Urinary bladder (tissue), 4 donors: ENCODE data around the gene SLC38A10. TPM values are rescaled to one million over a fixed set of nuclear protein-coding genes. Genes with fewer than 3 reads are reported as not detected.

ENCODE experiments used
- DNase-seq: peaks from one replicate; pipeline ENCODE4 v3.0.0-alpha.2; 2015; ENCODE audit errors: extremely low spot score
- H3K27ac ChIP-seq: one replicate; pipeline ENCODE4 v1.5.1; 2013; ENCODE audit warnings: low read depth, mild to moderate bottlenecking, moderate library complexity
- H3K36me3 ChIP-seq: one replicate; pipeline ENCODE4 v1.6.1; 2013; ENCODE audit warnings: mild to moderate bottlenecking, moderate library complexity; ENCODE audit not compliant: insufficient read depth
- H3K4me1 ChIP-seq: one replicate; pipeline ENCODE4 v1.6.1; 2013; ENCODE audit warnings: mild to moderate bottlenecking, moderate library complexity; ENCODE audit not compliant: insufficient read depth
- H3K4me3 ChIP-seq: one replicate; pipeline ENCODE4 v1.5.1; 2013; ENCODE audit warnings: low read depth, low read length
- WGBS: extraction: QIAGEN DNeasy Blood & Tissue Kit; methylation state at CpG from one replicate; pipeline ENCODE4 v1.1.7; 2013; 5-methylcytosine and 5-hydroxymethylcytosine counted together
- polyA plus RNA-seq: library from polyadenylated mRNA; stranded (reverse); fragments of 200-250 nt; gene quantifications from one replicate; pipeline ENCODE4 v1.2.3, GENCODE V29; 2013
- total RNA-seq: library from RNA; depleted of rRNA; stranded (reverse); fragments of >200 nt; gene quantifications from one replicate; pipeline ENCODE4 v1.2.3, GENCODE V29; 2014
- donor health status: healthy with polysubstance abuse.
- donor health status: healthy.

Gene SLC38A10
- total RNA-seq = 28.5 TPM
- polyA plus RNA-seq = 82.3 TPM

DNA sequence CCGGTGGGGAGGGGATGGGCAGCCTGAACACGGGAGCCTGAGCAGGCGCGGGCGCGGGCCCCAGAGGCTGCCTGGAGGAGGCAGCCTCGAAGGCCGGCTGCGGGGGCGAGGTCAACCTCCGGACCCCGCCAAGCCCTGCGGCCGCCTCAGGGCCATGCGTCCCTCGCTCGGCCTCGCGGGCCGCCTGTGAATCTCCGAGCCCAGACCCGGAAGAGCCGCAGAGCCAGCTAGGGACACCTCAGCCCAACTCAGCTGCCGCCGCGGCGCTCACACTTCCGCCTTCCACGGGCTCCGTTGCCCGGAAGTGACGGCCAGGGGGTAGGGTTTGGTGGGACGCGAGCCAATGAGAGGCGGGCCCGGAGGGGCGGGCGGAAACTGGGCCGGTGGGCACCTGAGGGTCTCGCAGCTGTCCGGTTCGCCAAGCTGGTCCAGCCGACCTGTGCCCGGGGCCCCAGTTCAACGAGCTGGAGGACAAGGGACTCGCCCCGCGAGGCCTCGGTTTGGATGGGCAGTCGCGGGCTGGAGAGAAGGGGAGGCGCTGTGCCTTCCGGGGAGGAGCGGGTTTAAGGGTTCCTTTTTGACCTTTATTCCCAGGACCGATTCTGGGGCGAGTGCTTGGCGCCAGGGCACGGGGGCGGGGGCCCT lies at the start of gene SLC38A10:
Gene SLC38A10, minus strand, starts transcription at position 277 of the 645 bp plus-strand sequence. CDS start 386 bp downstream, outside the sequence.
- no peaks in the 10 kb centered on the region for H3K4me1 ChIP-seq
- peak within 1 kb of the TSS; percentile 94 for H3K27ac ChIP-seq
- WGBS = under 1% methylated on average over 59 of the region's 59 CpGs
- H3K4me3 ChIP-seq = peak within 1 kb of the TSS; percentile 84
- H3K36me3 ChIP-seq = no peaks in the 10 kb centered on the region
- peak; percentile 83 for DNase-seq

DNA sequence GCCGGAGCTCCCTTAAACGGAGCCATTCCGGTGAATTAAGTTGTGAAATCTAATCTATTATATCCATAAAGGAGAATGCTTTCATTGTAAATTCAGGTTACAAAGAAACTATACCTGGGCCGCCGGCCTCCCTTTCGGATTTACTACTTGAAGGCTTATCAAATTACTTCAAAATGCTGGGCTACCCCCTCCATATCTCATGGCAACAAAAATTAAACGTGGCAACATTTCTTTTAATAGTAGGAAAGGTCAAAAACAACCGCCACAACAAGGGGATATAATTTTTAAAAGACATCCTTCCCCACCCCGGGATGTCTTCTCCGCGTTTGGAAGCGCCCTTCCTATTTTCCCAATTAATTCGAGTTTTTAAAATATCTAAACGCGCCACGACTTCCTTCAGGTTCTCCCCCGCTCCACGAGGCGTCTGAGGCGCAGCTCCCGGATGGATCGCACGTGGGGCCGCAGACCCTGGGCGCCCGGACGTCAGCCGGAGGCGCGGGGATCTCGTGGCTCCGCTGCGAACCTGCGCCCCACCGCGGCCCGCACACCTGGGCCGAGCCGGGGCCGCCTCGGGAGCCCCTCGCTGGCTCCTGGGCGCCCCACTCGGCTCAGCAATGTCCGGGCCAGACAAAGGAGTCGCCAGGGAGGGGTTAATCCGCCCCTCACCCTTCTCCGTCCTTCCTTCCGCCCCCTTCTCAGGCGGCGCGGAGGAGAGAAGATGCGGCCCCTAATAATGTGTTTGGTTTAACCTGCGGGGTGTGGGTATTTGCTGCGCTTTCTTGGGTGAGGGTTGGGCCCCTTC lies 47.4 kb upstream of the SLC38A10 start:
- WGBS = 7% methylated on average over 53 of the region's 55 CpGs
- no peak for DNase-seq
- H3K4me1 ChIP-seq = peaks cover 3% of the 10 kb centered on the region

DNA sequence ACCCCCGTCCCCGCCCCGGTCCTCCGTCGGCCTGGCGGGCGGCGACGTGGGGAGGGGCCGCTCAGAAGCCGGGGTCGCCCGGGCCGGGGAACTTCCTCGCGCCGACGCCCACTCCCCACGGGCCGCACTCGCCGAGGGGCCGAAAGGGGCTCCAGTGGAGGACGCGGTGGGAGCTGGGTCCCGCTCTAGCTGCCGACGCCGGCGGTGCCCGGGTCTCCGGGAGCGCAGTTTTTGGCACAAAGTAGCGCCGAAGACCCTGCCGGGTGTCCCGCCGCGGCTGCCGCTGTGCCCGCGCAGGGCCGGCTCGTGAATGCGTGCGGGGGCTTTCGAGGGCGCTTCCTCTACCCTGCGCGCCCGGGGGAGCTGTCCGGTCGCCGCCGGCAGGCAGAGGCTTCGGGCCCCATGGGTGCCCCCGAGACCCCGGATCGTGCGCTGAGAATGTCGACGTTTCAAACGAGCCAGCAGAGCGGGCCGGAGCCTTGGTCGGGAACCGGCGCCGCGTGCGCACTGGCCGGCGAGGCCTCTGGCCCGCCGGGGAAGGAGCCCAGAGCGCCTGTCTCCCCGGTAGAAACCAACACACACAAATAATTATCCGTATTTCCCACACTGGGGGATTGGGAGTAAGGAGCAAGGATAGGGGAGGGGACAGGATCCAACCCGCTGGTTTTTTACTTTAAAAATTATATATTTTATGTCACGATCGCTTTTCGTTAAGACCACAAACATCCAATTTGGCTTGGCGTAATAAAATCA lies 46.6 kb upstream of the SLC38A10 start:
- peaks cover 3% of the 10 kb centered on the region for H3K4me1 ChIP-seq
- no peaks in the 10 kb centered on the region for H3K36me3 ChIP-seq
- WGBS = 10% methylated on average over 83 of the region's 83 CpGs
- peak overlapping the region; percentile 43 for H3K4me3 ChIP-seq
- no peak for DNase-seq
- H3K27ac ChIP-seq = peak overlapping the region; percentile 95

More for the DNA sequence above, 47.4 kb upstream of the SLC38A10 start:
- peak overlapping the region; percentile 83 for H3K4me3 ChIP-seq
- H3K36me3 ChIP-seq = no peaks in the 10 kb centered on the region
- peak overlapping the region; percentile 95 for H3K27ac ChIP-seq

GRCh38 chr17:81340607-81341515 lies 45.8 kb upstream of the SLC38A10 start:
- DNase-seq = no peak
- H3K27ac ChIP-seq = peak overlapping the region; percentile 95

GRCh38 chr17:81339534-81340296 lies 44.6 kb upstream of the SLC38A10 start:
- peaks cover 3% of the 10 kb centered on the region for H3K4me1 ChIP-seq
- H3K27ac ChIP-seq = no peak overlapping the region
- no peak for DNase-seq
- 66% methylated on average over 11 of the region's 11 CpGs for WGBS
- H3K36me3 ChIP-seq = no peaks in the 10 kb centered on the region
- no peak overlapping the region for H3K4me3 ChIP-seq

More at GRCh38 chr17:81340607-81341515, 45.8 kb upstream of the SLC38A10 start:
- peaks cover 3% of the 10 kb centered on the region for H3K4me1 ChIP-seq
- H3K4me3 ChIP-seq = peak overlapping the region; percentile 43
- WGBS = 16% methylated on average over 60 of the region's 60 CpGs
- H3K36me3 ChIP-seq = no peaks in the 10 kb centered on the region

DNA sequence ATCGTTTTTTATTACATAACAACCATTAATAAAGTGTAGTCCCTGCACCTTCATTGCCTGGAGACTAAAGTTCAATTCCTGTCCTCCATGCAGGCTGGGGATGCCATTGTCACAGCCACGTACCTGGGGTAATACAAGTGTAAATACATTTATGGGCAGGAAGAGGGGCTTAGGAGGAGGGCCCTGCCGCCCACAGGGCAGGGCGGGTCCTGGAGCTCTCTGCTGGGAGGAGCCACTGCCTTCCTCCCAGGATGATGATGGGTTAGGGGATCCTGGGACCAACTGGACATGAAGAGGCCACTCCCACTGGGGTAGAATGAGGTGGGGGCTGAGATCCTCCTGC lies 44.1 kb upstream of the SLC38A10 start:
- H3K4me1 ChIP-seq = peaks cover 3% of the 10 kb centered on the region
- H3K27ac ChIP-seq = no peak overlapping the region
- H3K36me3 ChIP-seq = no peaks in the 10 kb centered on the region
- DNase-seq = no peak
- H3K4me3 ChIP-seq = no peak overlapping the region
- 63% methylated on average over 4 of the region's 4 CpGs for WGBS

DNA sequence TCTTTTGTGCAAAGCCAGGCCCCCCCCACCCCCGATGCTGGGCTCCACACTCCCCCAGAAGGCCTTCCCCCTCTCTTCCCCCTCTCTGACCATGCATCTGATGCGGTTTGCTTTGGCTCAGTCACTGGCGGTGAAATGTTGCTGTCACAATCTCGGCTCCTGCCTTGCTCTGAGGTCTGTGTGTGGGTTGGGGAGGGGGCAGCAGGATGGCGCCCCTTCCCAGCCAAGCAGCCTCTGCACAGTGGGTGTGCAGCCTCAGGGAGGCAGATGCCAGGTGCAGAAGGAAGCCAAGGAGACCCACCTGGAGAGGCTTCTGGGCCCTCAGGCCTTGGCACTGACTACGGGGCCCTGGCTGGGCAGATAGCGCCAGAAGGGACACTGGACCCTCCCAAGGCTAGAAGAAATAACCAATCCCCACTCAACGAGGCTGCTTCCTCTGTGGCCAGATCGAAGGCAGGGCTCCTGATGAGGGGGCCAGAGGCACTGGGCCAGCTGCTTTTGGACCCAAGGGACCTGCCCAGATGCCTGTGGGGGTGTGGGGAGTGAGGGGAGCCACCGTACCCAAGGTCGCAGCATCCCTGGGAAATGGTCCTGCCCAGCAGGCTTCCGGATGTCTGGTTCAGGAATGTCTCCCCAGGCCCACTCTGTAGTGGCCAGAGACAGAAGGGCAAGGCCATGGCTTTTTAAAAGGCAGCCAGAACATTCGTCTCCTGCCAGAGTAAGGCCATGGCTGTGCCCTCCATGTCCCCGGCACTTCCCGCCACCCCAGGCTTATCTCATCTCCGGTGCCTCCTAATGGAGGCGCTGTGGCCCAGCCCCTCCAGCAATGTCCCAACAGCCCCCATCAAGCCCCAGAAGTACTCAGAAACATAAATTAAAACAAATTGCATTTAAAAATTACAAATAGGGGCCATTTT lies 43.4 kb upstream of the SLC38A10 start:
- Histone ChIP-seq H3K36me3 (no peaks in the 10 kb centered on the region), H3K27ac (no peak overlapping the region), H3K4me3 (no peak overlapping the region), H3K4me1 (peaks cover 3% of the 10 kb centered on the region)
- no peak for DNase-seq
- WGBS = 67% methylated on average over 17 of the region's 17 CpGs

DNA sequence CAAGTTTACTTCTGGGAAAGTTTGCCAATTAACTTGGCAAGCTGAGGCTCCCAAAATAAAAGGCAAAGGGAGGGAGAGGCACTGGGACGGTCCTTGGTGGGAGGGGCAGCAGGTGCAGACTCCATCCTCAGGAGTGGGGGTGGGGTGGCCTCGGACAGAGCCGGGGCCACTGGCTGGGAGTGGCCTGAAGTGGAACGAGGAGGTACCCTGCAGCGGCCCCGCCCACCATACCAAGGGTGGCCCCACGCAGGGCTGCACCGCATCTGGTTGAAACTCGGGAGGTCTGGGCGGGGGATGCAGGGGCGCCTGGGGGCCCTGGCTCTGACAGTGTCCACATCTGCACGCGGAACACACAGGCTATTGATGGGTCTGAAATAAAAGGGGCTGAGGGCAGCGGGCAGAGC lies 42.4 kb upstream of the SLC38A10 start:
- DNase-seq = no peak
- 50% methylated on average over 14 of the region's 14 CpGs for WGBS
- H3K4me3 ChIP-seq = no peak overlapping the region
- no peak overlapping the region for H3K27ac ChIP-seq
- H3K36me3 ChIP-seq = no peaks in the 10 kb centered on the region
- H3K4me1 ChIP-seq = peaks cover 3% of the 10 kb centered on the region

GRCh38 chr17:81336930-81337325 lies 41.8 kb upstream of the SLC38A10 start:
- H3K4me3 ChIP-seq = no peak overlapping the region
- no peak overlapping the region for H3K27ac ChIP-seq
- 60% methylated on average over 8 of the region's 8 CpGs for WGBS
- H3K36me3 ChIP-seq = no peaks in the 10 kb centered on the region
- peaks cover 3% of the 10 kb centered on the region for H3K4me1 ChIP-seq
- DNase-seq = no peak

- no peak for DNase-seq
- H3K4me3 ChIP-seq = no peak overlapping the region
- peaks cover 3% of the 10 kb centered on the region for H3K4me1 ChIP-seq
- H3K27ac ChIP-seq = no peak overlapping the region
- 91% methylated on average over 7 of the region's 7 CpGs for WGBS
- no peaks in the 10 kb centered on the region for H3K36me3 ChIP-seq
These were observed 41.3 kb upstream of the SLC38A10 start for GRCh38 chr17:81336296-81336929.

DNA sequence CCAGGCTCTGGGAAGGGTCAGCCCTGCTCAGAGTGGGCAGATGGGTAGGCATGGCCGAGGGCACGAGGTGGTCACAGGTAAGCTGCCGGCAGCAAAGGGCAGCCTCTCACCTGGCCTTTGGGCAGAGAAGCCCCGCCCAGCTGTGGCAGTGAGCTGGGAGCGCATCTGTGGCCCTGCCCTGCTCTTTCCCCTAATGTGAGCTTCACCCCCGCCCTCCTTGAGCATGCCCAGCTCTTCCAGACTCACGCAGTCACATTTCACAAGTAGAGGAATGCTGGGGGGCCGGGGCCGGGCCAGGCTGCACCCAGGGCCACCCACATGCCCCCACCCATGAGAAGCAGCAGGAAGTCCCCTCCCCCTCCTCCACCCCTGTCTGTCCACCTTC lies 40.7 kb upstream of the SLC38A10 start:
- WGBS = 74% methylated on average over 9 of the region's 9 CpGs
- H3K36me3 ChIP-seq = no peaks in the 10 kb centered on the region
- no peak for DNase-seq
- no peak overlapping the region for H3K27ac ChIP-seq
- H3K4me1 ChIP-seq = peaks cover 3% of the 10 kb centered on the region
- no peak overlapping the region for H3K4me3 ChIP-seq
